GM18502 (cell line): ENCODE measurements around the gene HCLS1.
"Not testable (repeated sequence)": the region's sequence is repeated elsewhere in the genome, so short reads cannot be mapped to it uniquely, and the experiment has no call there.

Source experiments
- ATAC-seq: cut with Tn5 transposase; IDR thresholded peaks from one replicate; pipeline ENCODE4 v1.9.1; 2021; ENCODE audit warnings: mild to moderate bottlenecking; ENCODE audit not compliant: unreplicated experiment, poor library complexity

HCLS1 gene

GRCh38 chr3:121660356-121661171 lies at the start of gene HCLS1:
HCLS1 (minus strand) TSS chr3:121660903; CDS start chr3:121658347, 2,556 bp downstream.
- peak; percentile 90 for ATAC-seq

GRCh38 chr3:121710347-121710746 lies 49.6 kb upstream of the HCLS1 start:
- ATAC-seq = no peak

GRCh38 chr3:121707531-121708273 lies 47.0 kb upstream of the HCLS1 start:
- ATAC-seq = no peak

GRCh38 chr3:121705541-121705940 lies 44.8 kb upstream of the HCLS1 start:
- ATAC-seq = no peak

GRCh38 chr3:121703973-121704372 lies 43.3 kb upstream of the HCLS1 start:
- ATAC-seq = no peak

GRCh38 chr3:121698901-121699300 lies 38.2 kb upstream of the HCLS1 start:
- ATAC-seq = no peak

GRCh38 chr3:121698476-121698875 lies 37.8 kb upstream of the HCLS1 start:
- ATAC-seq = no peak

GRCh38 chr3:121696186-121696585 lies 35.5 kb upstream of the HCLS1 start:
- no peak for ATAC-seq

- no peak for ATAC-seq
These were observed 31.5 kb upstream of the HCLS1 start for GRCh38 chr3:121692010-121692699.

GRCh38 chr3:121690777-121691405 lies 30.2 kb upstream of the HCLS1 start:
- ATAC-seq = peak; percentile 71

- ATAC-seq = not testable (repeated sequence)
These were observed 28.0 kb upstream of the HCLS1 start for GRCh38 chr3:121688747-121689146.

GRCh38 chr3:121681792-121682191 lies 21.1 kb upstream of the HCLS1 start:
- no peak for ATAC-seq

- ATAC-seq = no peak
These were observed 16.4 kb upstream of the HCLS1 start for GRCh38 chr3:121677141-121677540.

- no peak for ATAC-seq
These were observed 10.0 kb upstream of the HCLS1 start for GRCh38 chr3:121670676-121671075.

GRCh38 chr3:121667333-121667732 lies 6.6 kb upstream of the HCLS1 start:
- no peak for ATAC-seq

- ATAC-seq = no peak
These were observed 4.8 kb upstream of the HCLS1 start for GRCh38 chr3:121665488-121665887.

GRCh38 chr3:121663171-121663847 lies 2.6 kb upstream of the HCLS1 start:
- no peak for ATAC-seq

- no peak for ATAC-seq
These were observed 2.0 kb upstream of the HCLS1 start for GRCh38 chr3:121662742-121663141.

- no peak for ATAC-seq
These were observed 673 bp upstream of the HCLS1 start for GRCh38 chr3:121661376-121661775.

GRCh38 chr3:121659586-121659985 lies 1.1 kb downstream of the HCLS1 start:
- no peak for ATAC-seq
